NCI-H1694 treated with DMSO at 0.1 percent for 48 hours (cell line): ENCODE results near the gene SLC19A1.

ENCODE experiments used
- DNase-seq: peaks from one replicate; lab custom pipeline; 2025; lab: John Stamatoyannopoulos, UW

SLC19A1 gene

DNA sequence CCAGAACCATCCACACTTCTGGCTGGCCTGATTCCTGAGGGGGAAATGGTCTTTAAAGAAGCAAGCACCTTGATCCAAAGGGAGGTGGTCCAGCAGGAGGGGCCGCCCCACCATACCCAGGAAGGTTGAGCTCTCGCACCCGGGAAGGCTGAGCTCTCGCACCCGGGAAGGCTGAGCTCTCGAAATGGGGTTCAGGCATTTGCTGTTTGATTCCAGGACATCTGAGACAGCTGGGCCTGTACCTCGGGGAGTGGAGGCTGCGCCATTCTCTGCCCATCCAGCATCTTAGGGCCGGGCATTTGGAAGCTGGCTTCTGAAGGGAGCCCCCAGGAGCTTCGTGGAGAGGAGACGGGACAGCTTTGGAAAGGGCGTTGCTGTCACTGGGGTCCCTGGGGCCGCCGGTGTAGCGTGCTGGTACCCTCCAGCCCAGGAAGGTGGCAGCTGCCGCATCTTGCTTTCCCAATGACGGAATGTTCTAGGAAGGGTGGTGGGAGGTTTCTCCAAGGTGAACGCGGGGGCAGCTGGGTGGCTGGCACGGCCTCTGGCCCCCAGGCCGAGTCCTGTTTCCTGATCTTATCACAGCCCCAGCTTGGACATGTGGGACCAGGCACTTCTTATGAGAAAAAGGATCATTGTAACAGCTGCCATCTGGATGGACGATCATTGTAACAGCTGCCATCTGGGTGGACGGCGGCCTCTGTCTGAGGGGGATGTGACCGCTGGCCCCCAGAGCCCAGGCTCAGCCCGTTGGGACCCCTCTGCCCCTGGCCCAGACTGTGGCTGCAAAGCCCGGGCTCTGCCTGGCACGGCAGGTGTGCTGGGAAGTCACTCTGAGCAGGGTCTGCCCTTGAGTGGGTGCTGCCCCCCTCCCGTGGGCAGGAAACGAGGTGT lies 75.7 kb downstream of the SLC19A1 start:
- no peak for DNase-seq

DNA sequence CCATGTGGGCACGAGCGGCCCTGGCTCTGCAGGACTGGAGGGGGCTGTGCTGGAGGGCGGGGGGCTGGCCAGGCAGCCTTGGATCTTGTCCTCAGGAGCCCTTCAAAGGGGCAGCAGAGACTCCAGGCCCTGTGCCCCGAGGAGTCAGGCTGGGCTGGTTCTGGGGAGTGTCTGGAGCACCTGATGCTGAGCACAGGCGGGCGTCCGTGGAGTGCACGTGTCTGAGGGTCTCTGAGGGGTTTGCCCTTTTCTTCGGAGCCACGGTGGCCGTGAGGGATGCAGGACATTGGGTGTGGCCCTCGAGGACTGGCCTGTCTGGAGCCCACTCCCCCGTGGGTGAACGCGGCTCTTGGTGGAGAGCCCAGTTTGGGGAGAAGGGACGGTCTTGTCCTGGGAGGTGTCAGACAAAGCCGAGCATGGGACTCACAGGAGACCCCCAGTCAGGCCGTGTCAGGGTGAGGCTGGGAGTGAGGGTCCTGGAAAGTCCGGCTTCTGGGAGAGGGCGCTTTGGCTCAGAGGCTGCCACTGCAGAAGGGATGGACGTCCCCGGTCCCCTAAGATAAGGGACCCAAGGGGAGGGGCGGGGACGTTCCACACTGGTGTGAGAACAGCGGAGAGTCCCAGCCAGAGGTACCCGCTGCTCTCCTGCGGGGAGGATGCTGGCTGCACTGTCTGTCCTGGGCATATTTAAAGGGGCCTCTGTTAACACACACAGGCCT lies 76.5 kb downstream of the SLC19A1 start:
- no peak for DNase-seq

DNA sequence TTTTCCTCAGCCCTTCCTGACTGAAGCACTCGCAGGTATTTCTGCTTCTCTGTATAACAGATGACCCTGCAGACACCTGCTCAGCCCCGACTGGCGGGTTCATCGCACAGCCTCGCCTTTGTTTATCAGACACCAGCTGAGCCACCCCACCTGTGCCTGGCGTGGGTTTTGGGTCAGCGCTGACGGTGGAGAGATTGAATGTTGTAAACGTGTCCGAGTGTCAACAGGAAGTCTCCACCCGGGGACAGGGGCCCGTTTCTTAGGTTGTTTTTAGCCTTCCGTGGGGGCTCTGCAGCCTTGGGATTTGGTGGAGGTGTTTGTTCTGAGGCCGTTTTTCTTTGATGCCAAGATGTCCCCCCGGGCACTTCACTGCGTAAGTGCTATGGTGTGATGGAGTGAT lies 77.1 kb downstream of the SLC19A1 start:
- DNase-seq, result no peak

DNA sequence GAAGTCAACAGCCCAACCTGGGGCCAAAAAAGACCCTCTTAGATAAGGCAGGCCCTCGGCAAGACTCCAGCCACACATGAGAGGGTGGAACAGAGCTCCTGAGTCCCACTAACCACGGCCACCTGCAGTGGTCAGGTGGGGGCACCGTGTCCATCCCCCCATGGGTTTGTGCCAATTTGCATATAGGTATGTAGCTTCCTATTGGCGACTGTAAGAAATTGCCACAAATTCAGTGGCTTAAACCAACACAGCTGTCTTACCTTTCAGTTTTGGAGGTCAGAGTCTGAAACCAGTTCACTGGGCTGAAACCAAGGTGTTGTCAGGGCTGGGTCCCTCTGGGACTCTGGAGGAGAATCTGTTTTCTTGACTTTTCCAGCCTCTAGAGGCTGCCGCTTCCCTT lies 77.9 kb downstream of the SLC19A1 start:
- DNase-seq, result no peak

DNA sequence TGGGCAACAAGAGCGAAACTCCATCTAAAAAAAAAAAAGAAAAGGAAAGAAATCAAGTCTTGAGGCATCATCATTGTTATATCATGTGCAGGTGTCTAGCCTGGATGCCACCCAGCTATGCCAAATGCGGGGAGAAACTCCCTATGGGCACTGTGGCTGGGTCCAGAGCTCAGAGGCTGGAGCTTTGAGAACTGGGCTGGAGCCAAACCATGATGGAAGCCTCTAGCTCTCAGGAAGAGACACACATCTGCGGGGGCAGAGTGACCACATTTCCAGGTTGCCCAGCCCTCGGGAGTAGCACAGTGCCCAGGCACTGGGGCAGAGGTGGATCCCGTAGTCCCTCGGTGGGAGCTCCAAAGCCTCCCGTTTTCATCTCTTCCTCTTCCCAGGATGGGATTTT lies 78.4 kb downstream of the SLC19A1 start:
- DNase-seq, result no peak

DNA sequence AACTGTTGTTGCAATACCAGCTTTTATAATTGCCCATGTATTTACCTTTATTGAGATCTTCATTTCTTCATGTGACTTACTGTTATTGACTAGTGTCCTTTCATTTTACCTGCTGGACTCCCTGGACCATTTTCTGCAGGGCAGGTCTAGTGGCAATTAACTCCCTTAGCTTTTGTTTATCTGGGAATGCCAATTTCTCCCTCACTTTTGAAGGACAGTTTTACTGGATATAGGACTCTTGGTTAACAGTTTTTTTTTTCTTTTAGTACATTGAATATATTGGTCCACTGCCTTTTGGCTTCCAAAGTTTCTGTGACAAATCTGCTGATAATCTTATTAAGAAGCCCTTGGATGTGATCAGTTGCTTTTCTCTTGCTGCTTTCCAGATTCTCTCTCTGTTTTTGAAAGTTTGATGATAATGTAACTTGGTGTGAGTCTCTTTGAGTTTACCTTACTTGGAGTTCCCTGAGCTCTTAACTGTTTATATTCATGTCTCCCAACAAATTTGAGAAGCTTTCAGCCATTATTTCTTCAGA lies 80.4 kb downstream of the SLC19A1 start:
- no peak for DNase-seq

DNA sequence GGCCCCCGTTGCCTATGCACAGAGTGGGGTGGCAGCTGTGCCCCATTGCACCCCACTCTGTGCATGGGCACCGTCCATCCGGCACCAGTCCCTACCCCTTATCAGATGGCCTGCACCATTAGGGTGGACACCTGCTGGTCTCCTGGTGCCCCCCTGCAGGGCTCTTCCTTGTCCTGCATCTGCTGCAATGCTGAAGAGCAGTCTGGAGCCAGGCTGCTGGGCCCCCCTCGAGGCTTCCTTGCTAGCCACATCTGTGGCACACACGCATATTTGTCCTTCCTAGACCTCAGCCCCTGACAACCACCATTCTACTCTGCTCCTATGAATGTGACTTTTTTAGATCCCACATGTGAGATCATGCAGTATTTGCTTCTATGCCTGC lies 80.9 kb downstream of the SLC19A1 start:
- DNase-seq, result no peak

DNA sequence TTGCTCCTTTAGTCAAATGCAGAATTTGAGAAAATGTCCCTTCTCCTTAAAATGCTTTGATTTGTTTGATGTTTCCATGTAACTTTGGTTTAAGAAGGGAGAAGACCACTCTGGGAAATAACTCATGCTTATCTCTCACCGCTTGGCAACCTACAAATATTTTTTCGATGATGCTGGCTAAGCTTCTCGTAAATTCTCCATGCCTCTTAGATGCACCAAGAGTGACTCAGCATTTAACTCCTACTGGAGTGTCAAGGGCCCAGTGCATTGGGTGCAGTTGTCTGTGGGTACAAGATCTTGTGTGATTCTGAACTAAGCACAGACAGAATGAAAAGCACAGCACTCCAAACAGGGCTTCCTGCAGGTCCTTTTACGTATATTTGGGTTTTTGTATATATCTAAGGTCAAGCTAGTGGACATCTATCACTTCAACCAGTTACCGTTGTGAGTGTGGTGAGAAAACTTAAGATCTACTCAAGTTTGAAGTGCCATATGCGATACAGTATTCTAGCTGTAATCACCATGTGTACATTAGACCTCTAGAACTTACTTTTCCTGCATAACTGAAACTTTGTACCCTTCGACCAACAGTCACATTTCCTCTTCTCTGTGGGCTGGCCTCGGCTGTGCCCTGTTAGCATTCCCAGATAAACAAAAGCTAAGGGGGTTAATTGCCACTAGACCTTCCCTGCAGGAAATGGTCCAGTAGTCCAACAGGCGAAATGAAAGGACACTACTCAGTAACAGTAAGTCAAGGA lies 81.5 kb downstream of the SLC19A1 start:
- no peak for DNase-seq

DNA sequence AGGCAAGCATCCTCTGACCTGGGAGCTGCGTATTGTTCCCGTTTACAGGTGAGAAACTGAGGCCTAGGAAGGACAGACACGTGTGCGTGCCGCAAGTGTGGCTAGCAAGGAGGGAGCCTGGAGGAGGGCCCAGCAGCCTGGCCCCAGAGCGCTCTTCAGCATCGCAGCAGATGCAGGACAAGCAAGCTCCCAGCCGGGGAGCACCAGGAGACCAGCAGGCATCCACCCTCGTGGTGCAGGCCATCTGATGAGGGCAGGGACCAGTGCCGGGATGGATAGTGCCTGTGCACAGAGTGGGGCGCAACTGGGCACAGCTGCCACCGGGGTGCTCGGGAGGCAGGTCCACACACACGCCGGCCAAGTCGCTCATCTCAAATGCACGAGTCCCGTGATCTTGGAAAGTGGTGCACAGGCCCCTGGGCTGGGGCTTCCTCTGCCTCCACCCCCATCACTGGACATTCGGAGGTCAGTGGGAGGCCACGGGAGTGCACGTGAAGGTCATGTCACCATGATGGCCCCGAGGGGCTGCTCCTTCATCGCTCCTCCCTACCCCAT lies 82.2 kb downstream of the SLC19A1 start:
- DNase-seq, result no peak

DNA sequence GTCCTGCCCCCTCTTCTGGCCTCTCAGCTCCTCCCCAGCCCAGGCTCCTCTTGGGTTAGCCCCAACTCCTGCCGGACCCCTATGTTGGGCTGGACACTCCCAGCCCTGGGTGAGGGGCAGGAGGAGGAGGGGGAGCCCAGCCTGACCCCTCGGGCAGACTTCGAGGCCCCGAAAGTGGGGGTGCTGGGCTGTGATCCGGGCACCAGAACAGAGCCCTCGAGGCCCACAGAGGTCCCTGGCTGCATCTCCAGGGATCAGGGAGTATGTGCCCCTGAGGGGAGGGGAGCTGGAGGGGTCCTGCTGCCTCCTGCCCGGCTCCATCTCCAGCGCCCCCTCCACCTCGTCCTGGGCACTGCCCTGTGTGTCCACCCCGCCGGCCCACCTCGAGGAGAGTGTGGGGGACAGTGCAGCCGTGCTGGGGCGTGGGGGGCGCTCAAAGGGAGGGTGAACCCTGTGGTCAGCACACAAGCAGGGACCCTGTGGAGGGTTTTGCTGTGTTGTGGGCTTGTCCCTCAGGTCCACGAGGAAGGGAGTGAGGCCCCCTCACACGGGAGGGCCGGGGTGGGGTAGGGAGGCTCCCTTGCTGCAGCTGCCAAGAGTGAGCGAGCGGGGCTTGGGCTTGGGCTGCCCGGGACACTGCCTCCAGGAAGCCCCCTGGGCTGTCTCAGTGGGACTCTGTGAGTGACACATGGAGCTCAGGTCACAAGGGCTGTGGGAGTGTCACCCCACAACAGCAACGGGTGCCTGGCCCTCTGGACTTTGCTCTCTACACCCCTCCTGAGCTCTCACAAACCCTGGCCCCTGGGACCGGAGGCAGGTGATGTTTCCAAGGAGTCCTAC lies 82.8 kb downstream of the SLC19A1 start:
- DNase-seq, result no peak

DNA sequence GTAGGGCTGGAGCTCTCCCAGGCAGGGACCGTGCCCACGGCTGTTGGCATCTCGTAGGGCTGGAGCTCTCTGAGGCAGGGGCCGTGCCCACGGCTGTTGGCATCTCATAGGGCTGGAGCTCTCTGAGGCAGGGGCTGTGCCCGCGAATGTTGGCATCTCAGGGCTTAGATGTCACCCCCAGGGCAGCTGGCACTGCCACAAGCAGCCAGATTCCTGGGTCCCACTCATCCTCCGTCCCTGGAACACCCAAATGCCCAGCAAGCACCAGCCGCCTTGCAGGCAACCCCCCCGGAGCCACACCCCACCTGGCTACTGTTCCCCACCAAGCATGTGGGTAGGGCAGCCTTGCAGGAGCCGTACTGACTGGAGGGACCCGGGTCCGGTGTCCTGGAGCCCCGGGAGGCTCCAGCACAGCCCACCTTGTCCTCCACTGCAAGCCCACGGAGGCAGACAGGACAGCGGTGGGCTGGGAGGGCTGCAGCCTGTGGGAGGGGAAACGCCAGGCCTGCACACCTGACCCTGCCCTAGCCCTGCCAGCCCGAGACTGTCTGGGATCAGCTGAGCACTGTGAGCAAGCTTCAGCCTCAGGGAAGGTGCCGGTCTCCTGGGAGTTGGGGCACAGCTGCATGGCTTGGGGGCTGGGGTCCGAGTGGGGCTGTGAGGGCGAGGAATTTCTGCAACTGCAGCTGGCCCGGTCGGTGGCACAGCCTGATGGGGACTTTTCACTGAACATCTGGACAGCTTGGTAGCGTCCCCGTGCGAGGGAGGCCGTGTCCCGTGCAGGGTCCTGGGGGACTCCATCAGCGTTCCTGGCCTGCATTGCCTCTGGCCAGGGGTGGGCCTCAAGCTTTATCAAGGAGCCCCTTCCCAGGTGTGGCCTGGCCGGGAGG lies 83.7 kb downstream of the SLC19A1 start:
- no peak for DNase-seq

DNA sequence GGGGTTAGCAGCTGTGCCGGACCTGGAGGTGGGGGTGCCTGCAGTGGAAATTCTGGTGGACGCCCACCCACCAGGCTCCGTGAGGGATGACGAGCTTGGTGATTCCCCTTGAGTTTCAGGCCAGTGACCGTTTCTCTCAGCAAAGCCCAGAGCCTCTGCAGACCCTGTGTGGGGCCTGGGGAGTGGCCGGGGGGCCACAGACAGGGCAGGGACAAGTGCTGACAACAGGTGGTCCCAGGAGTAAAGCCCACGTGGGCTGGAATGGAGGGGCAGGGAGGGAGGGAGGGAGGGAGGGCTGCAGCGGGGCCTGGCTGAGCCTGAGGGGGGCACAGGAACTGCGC lies 84.4 kb downstream of the SLC19A1 start:
- no peak for DNase-seq

DNA sequence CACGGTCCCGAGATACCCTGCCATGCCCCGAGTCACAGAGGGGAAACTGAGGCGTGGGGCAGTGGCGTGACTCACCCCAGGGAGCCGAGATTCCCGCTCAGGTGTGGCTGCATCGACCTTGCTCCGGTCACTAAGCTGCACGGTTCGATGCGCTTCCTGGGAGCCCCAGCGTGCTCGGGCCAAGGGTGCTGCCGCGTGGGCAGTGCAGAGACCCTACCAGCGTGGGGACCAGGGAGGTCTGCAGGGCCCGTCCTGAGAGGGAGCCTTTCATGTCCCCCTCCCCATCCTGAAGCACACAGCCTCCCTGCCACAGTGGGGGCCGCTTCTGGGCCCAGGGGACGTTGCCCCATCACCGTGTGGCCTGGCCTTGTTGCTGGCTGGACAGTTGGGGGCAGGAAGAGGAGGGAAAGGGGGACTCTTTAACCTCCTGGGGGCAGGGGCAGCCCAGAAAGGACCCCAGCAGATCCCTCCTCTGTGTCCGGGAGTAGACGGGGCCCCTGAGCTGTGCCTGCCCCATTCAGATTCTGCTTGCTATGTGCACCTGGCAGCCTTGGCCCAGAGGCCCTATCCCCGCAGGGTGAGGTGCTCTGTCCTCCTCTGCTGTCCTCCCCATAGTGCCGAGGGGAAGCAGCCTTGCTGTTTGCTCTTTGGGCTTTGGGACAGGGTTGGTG lies 84.9 kb downstream of the SLC19A1 start:
- no peak for DNase-seq

DNA sequence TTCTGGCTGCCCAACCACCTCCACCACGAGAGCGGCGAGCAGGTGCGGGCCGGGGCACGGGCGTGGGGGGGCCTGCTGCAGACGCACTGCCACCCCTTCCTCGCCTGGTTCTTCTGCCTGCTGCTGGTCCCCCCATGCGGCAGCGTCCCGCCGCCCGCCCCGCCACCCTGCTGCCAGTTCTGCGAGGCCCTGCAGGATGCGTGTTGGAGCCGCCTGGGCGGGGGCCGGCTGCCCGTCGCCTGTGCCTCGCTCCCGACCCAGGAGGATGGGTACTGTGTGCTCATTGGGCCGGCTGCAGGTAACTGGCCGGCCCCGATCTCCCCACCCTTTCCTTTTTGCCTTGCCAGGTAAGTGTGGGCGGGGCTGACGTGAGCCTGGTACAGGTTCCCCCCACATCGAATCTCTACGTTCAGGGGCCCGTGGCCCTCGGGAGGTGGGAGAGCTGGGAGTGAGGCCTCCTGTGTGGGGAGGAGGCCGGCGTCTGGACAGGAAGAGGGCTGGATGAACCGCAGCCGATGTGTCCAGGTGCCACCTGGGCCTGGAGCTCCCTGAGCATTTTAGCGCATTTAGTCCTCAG lies 85.6 kb downstream of the SLC19A1 start:
- no peak for DNase-seq

DNA sequence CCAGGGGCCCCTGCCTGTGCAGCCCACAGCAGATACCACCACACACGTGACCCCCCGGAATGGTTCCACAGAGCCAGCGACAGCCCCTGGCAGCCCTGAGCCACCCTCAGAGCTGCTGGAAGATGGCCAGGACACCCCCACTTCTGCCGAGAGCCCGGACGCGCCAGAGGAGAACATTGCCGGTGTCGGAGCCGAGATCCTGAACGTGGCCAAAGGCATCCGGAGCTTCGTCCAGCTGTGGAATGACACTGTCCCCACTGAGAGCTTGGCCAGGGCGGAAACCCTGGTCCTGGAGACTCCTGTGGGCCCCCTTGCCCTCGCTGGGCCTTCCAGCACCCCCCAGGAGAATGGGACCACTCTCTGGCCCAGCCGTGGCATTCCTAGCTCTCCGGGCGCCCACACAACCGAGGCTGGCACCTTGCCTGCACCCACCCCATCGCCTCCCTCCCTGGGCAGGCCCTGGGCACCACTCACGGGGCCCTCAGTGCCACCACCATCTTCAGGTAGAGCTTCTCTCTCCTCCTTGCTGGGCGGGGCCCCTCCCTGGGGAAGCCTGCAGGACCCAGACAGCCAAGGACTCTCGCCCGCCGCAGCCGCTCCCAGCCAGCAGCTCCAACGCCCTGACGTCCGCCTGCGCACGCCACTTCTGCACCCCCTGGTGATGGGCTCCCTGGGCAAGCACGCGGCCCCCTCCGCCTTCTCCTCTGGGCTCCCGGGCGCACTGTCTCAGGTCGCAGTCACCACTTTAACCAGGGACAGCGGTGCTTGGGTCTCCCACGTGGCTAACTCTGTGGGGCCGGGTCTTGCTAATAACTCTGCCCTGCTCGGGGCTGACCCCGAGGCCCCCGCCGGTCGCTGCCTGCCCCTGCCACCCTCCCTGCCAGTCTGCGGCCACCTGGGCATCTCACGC lies 86.3 kb downstream of the SLC19A1 start:
- no peak for DNase-seq

DNA sequence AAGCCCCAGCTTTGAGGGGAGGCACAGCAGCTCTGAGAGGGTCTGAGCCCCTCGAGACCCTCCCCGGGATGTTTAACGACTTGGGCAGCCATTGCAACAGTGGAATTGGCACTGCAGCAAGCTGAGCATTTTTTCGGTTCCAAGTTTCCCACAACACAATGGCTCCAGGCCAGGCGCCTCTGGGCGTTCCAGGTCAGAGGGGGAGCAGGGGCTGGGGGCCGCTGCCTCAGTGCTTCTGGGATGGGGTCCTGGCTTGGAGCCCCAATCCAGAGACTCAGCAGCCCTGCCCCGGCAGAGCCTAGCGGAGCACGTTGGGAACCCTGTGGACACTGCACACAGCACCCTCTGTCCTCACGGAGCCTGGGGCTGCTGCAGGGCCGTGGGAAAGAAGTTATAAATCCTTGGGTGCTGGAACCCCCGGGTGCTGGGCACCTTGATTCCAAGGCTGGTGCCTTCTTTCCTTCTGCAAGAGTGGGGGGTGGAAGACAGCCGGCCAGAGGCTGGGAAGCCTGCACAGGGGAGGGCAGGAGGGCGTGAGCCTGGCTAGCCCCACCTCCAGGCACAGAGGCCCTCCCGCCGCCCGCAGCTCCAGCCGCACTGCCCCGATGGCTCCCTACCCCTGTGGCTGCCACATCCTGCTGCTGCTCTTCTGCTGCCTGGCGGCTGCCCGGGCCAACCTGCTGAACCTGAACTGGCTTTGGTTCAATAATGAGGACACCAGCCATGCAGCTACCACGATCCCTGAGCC lies 87.1 kb downstream of the SLC19A1 start:
- DNase-seq, result no peak

DNA sequence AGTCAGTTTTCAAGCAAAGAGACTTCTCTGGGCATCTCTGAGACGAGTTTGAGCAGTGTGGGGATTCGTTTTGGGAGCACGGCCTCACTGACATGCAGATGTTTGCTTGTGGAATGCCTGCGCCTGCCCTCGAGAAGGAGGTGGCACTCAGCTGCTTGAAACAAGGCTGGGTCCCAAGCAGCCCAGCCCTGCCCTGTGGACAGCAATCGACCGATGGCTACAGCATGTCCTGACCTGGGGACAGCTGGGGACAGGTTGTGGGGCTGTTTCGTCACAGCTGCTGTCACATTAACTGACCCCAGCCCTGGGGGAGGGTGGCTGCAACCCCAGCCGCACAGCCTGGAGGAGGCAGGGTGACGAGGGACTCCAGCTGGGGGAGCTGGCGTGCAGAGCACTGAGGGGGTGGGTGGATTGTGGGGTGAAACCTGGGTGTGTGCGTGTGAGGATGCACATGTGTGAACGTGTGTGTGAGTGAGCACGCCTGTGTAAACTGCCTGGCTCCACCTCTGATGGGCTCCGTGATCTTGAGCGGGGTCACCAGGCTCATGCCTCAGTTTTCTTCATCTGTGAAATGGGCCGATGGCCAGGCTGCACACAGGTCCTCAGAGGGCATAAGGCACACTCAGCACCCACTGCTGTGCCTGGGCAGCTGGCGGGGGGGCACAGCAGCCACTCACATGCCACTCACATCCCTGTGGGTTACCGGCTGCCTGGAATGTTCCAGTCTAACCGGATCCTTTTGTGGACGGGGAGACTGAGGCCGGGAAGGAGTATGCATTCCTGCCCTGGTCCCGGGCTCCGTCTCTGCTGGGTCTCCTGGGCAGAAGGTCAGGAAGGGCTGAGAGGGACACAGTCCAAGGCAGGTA lies 87.9 kb downstream of the SLC19A1 start:
- DNase-seq, result no peak
